K562 (cell line): ENCODE results near the gene IGSF9. TPM values are rescaled to one million over a fixed set of nuclear protein-coding genes. Genes with fewer than 3 reads are reported as not detected.
A peak's percentile ranks its signal among the peaks of the same experiment; 100 is the strongest.

ENCODE experiments used
- BRD4 ChIP-seq: fragments of 200-600 bp; sonication (generic); IDR thresholded peaks from 2 replicates; pipeline ENCODE4 v1.6.1; 2017; ENCODE audit warnings: inconsistent platforms
- CBFA2T3 ChIP-seq: fragments of 450-650 bp; IDR thresholded peaks from 2 replicates; pipeline ENCODE4 v1.6.1; 2017
- CTCF ChIP-seq, 3 experiments: IDR thresholded peaks in 2 of 3; conservative IDR thresholded peaks in 1 of 3; 2 replicates each; pipeline ENCODE4 v1.5.1; 2011 to 2012; ENCODE audit warnings: low read length in 3 of 3, mild to moderate bottlenecking in 3 of 3, control low read depth in 2 of 3, improper control_type of control experiment in 1 of 3, inconsistent platforms in 1 of 3, low read depth in 1 of 3, mixed read lengths in 1 of 3, moderate library complexity in 1 of 3; ENCODE audit not compliant: insufficient read depth in 2 of 3
- DEAF1 ChIP-seq: fragments of 450-650 bp; formaldehyde crosslinking; IDR thresholded peaks from 2 replicates; pipeline ENCODE4 v1.4.0; 2020; ENCODE audit warnings: mild to moderate bottlenecking, moderate library complexity
- FOXO4 ChIP-seq: fragments of 450-650 bp; formaldehyde crosslinking; IDR thresholded peaks from 2 replicates; pipeline ENCODE4 v1.4.0; 2020; ENCODE audit warnings: mild to moderate bottlenecking, moderate library complexity
- GMEB1 ChIP-seq: fragments of 250-450 bp; sonication (Bioruptor Pico); IDR thresholded peaks from 2 replicates; pipeline ENCODE4 v1.4.0; 2020; ENCODE audit warnings: mild to moderate bottlenecking
- HSF4 ChIP-seq: fragments of 250-450 bp; sonication (Bioruptor Pico); IDR thresholded peaks from 2 replicates; pipeline ENCODE4 v2.1.2; 2022; ENCODE audit warnings: mild to moderate bottlenecking, moderate library complexity, borderline replicate concordance
- KDM1A ChIP-seq, 2 experiments: fragments of 450-650 bp; IDR thresholded peaks; 2 replicates each; pipeline ENCODE4 v1.6.1; 2016; ENCODE audit warnings: mild to moderate bottlenecking in 2 of 2
- NFE2L1 ChIP-seq: fragments of 450-650 bp; IDR thresholded peaks from 2 replicates; pipeline ENCODE4 v1.6.1; 2016; ENCODE audit warnings: missing genetic modification characterization, low read depth, mild to moderate bottlenecking, missing compliant biosample characterization, moderate library complexity, borderline replicate concordance
- NFIX ChIP-seq: fragments of 250-450 bp; sonication (Bioruptor Pico); IDR thresholded peaks from 2 replicates; pipeline ENCODE4 v1.4.0; 2020; ENCODE audit warnings: low read depth, mild to moderate bottlenecking, moderate library complexity
- PCBP1 ChIP-seq: fragments of 200-400 bp; formaldehyde crosslinking; IDR thresholded peaks from 2 replicates; pipeline ENCODE4 v1.6.1; 2018; ENCODE audit warnings: mild to moderate bottlenecking, low read depth, low read length; ENCODE audit not compliant: poor library complexity, severe bottlenecking
- SMC3 ChIP-seq: conservative IDR thresholded peaks from 2 replicates; pipeline ENCODE4 v1.6.1; 2011; ENCODE audit warnings: low read depth, low read length, improper control_type of control experiment; ENCODE audit not compliant: insufficient read depth
- ZNF766 ChIP-seq: fragments of 200-800 bp; sonication (Bioruptor generic); conservative IDR thresholded peaks from 2 replicates; pipeline ENCODE4 v1.6.1; 2016; ENCODE audit warnings: missing genetic modification characterization, missing compliant biosample characterization
- polyA plus RNA-seq, 8 experiments: library from polyadenylated mRNA; depleted of rRNA in 4 of 8; stranded (reverse) in 5 of 8; unstranded in 3 of 8; fragments of >200 nt; fragmentation: Nextera tagmentation in 2 of 8; fragmentation: Illumina TruSeq in 1 of 8; extraction: Ambion mirVana in 2 of 8; extraction: Trizol in 1 of 8; gene quantifications; 2 replicates each; pipeline versions ENCODE4 v1.2.1 to v1.2.3, GENCODE V29; 2011 to 2014; ENCODE audit warnings: inconsistent platforms in 1 of 8, missing spikeins in 1 of 8
- total RNA-seq, 7 experiments: library from RNA; depleted of rRNA in 6 of 7; stranded (reverse); fragments of >200 nt in 6 of 7; fragmentation: Illumina TruSeq in 2 of 7; extraction: Trizol in 2 of 7; gene quantifications; 2 replicates each; pipeline versions ENCODE4 v1.2.1 to v1.2.3, GENCODE V29; 2011 to 2021; ENCODE audit warnings: low replicate concordance in 1 of 7

IGSF9 gene
- total and polyA plus RNA-seq, 9 of the 15 experiments (the other 6 are each of a cell fraction or from before 2014, with no cell fraction given) = 0.03 to 0.29 (median 0.07) TPM; not detected in 1

GRCh38 chr1:159891275-159892157, 53.9 kb downstream of the IGSF9 start (continued):
- TF ChIP-seq DEAF1 (peak; percentile 82), GMEB1 (no peak), BRD4 (no peak), SMC3 (peak; percentile 49), NFE2L1 (tag) (no peak), KDM1A (IDR thresholded peaks at IDR 0.05) (no peak), CBFA2T3 (no peak), NFIX (no peak), CTCF (IDR thresholded peaks at IDR 0.05 in 2 of 3, conservative IDR thresholded peaks at IDR 0.05 in 1 of 3; ENCODE audit: insufficient read depth in 2 of 3, low read depth in 1 of 3, low read length in 3 of 3) (peak; percentile 84 to 99 (median 98)), PCBP1 (no peak), HSF4 (CRISPR knock-in tag) (no peak), ZNF766 (CRISPR knock-in tag) (no peak), FOXO4 (CRISPR knock-in tag) (no peak)
